HepG2 (cell line): ENCODE data around the gene RILPL1. TPM values are rescaled to one million over a fixed set of nuclear protein-coding genes. Genes with fewer than 3 reads are reported as not detected.

Experiments
- AHR ChIP-seq: IDR thresholded peaks from 2 replicates; pipeline ENCODE4 v1.6.1; 2018; ENCODE audit warnings: missing genetic modification reagents, missing compliant biosample characterization
- DNMT3B ChIP-seq: conservative IDR thresholded peaks from 2 replicates; pipeline ENCODE4 v1.6.1; 2016; ENCODE audit warnings: missing biosample characterization, control low read depth
- ESRRA ChIP-seq: sonication (generic); formaldehyde crosslinking; IDR thresholded peaks from 2 replicates; pipeline ENCODE4 v1.5.1; 2020; ENCODE audit warnings: mild to moderate bottlenecking, low read depth, missing genetic modification reagents
- FOXM1 ChIP-seq: sonication (generic); formaldehyde crosslinking; IDR thresholded peaks from 2 replicates; pipeline ENCODE4 v1.5.0; 2020; ENCODE audit warnings: missing genetic modification reagents
- HMG20B ChIP-seq: conservative IDR thresholded peaks from 2 replicates; pipeline ENCODE4 v1.6.1; 2016; ENCODE audit warnings: missing genetic modification reagents, missing compliant biosample characterization
- HNRNPLL ChIP-seq: fragments of 200-400 bp; formaldehyde crosslinking; IDR thresholded peaks from 2 replicates; pipeline ENCODE4 v1.6.1; 2017; ENCODE audit warnings: mild to moderate bottlenecking, low read depth, low read length; ENCODE audit not compliant: poor library complexity, severe bottlenecking
- HOXA3 ChIP-seq: sonication (generic); formaldehyde crosslinking; IDR thresholded peaks from 2 replicates; pipeline ENCODE4 v1.5.0; 2020; ENCODE audit warnings: missing genetic modification reagents
- MED8 ChIP-seq: sonication (generic); formaldehyde crosslinking; IDR thresholded peaks from 2 replicates; pipeline ENCODE4 v1.8.1; 2023; ENCODE audit warnings: mild to moderate bottlenecking, missing genetic modification reagents; ENCODE audit not compliant: insufficient replicate concordance
- MZF1 ChIP-seq: sonication (generic); formaldehyde crosslinking; IDR thresholded peaks from 2 replicates; pipeline ENCODE4 v1.8.1; 2023; ENCODE audit warnings: mild to moderate bottlenecking, missing genetic modification reagents, borderline replicate concordance
- POLR2A ChIP-seq, 2 experiments: IDR thresholded peaks; 2 replicates each; pipeline ENCODE4 v1.6.1; 2011; ENCODE audit warnings: low read depth in 2 of 2, low read length in 2 of 2, mild to moderate bottlenecking in 1 of 2, moderate library complexity in 1 of 2; ENCODE audit not compliant: insufficient read depth in 1 of 2
- RFX1 ChIP-seq: fragments of 450-650 bp; IDR thresholded peaks from 2 replicates; pipeline ENCODE4 v1.6.1; 2017
- SKI ChIP-seq: fragments of 450-650 bp; IDR thresholded peaks from one replicate; pipeline ENCODE4 v1.6.1; 2018; ENCODE audit warnings: mild to moderate bottlenecking; ENCODE audit not compliant: partially characterized antibody
- SUZ12 ChIP-seq: fragments of 150-350 bp; IDR thresholded peaks from 2 replicates; pipeline ENCODE4 v1.6.1; 2014; ENCODE audit warnings: low read depth, low read length
- TAF1 ChIP-seq: sonication (generic); formaldehyde crosslinking; IDR thresholded peaks from 2 replicates; pipeline ENCODE4 v1.4.0; 2020; ENCODE audit warnings: missing genetic modification reagents
- ZBTB20 ChIP-seq: sonication (generic); formaldehyde crosslinking; IDR thresholded peaks from 2 replicates; pipeline ENCODE4 v1.8.1; 2023; ENCODE audit warnings: missing genetic modification reagents, low read depth, mild to moderate bottlenecking, borderline replicate concordance
- ZFP90 ChIP-seq: sonication (generic); formaldehyde crosslinking; IDR thresholded peaks from 2 replicates; pipeline ENCODE4 v1.8.0; 2022; ENCODE audit warnings: missing genetic modification reagents, mild to moderate bottlenecking, inconsistent platforms, borderline replicate concordance
- ZNF224 ChIP-seq: sonication (generic); formaldehyde crosslinking; IDR thresholded peaks from 2 replicates; pipeline ENCODE4 v1.5.0; 2020; ENCODE audit warnings: mild to moderate bottlenecking, missing genetic modification reagents
- ZNF343 ChIP-seq: sonication (generic); formaldehyde crosslinking; IDR thresholded peaks from 2 replicates; pipeline ENCODE4 v1.4.0; 2020; ENCODE audit warnings: mild to moderate bottlenecking, missing genetic modification reagents
- ZNF430 ChIP-seq: sonication (generic); formaldehyde crosslinking; IDR thresholded peaks from 2 replicates; pipeline ENCODE4 v1.9.0; 2021; ENCODE audit warnings: mild to moderate bottlenecking, missing genetic modification reagents
- ZNF720 ChIP-seq: sonication (generic); formaldehyde crosslinking; IDR thresholded peaks from 2 replicates; pipeline ENCODE4 v1.4.0; 2020; ENCODE audit warnings: missing genetic modification reagents
- ZNF746 ChIP-seq: sonication (generic); formaldehyde crosslinking; IDR thresholded peaks from 2 replicates; pipeline ENCODE4 v1.8.0; 2022; ENCODE audit warnings: mild to moderate bottlenecking, missing genetic modification reagents
- ZNF83 ChIP-seq: sonication (generic); formaldehyde crosslinking; IDR thresholded peaks from 2 replicates; pipeline ENCODE4 v1.4.0; 2020; ENCODE audit warnings: missing genetic modification reagents, mild to moderate bottlenecking, borderline replicate concordance
- polyA plus RNA-seq, 8 experiments: library from polyadenylated mRNA; depleted of rRNA in 3 of 8; stranded (reverse) in 7 of 8; unstranded in 1 of 8; fragments of >200 nt; fragmentation: Illumina TruSeq in 4 of 8; extraction: Trizol in 4 of 8; gene quantifications; 2 replicates each; pipeline versions ENCODE4 v1.2.1 to v1.2.3, GENCODE V29; 2011 to 2016; ENCODE audit warnings: low read depth in 4 of 8, missing spikeins in 1 of 8, mixed read lengths in 1 of 8; ENCODE audit not compliant: insufficient read depth in 1 of 8
- total RNA-seq, 5 experiments: library from RNA; depleted of rRNA; stranded (reverse); fragments of >200 nt; fragmentation: Illumina TruSeq; extraction: Trizol; gene quantifications; 2 replicates each; pipeline ENCODE4 v1.2.3, GENCODE V29; 2016; ENCODE audit warnings: low read depth in 1 of 5
- TF ChIP-seq, protein P1 (sequence below): IDR thresholded peaks from 2 replicates; pipeline ENCODE4 v1.6.1; 2016; ENCODE audit warnings: low read depth, control low read depth
- TF ChIP-seq, protein P2 (sequence below): sonication (generic); formaldehyde crosslinking; IDR thresholded peaks from 2 replicates; pipeline ENCODE4 v1.8.0; 2022; ENCODE audit warnings: missing genetic modification reagents, mild to moderate bottlenecking, inconsistent platforms, borderline replicate concordance
- TF ChIP-seq, protein P3 (sequence below): sonication (generic); formaldehyde crosslinking; IDR thresholded peaks from 2 replicates; pipeline ENCODE4 v1.4.0; 2020; ENCODE audit warnings: missing genetic modification reagents
- TF ChIP-seq, protein P4 (sequence below): sonication (generic); formaldehyde crosslinking; IDR thresholded peaks from 2 replicates; pipeline ENCODE4 v1.5.0; 2020; ENCODE audit warnings: missing genetic modification reagents

RILPL1 gene
- total and polyA plus RNA-seq, 2 of the 13 experiments (the other 11 are each of a cell fraction or from before 2014, with no cell fraction given): 5.8 to 28.4 TPM

DNA sequence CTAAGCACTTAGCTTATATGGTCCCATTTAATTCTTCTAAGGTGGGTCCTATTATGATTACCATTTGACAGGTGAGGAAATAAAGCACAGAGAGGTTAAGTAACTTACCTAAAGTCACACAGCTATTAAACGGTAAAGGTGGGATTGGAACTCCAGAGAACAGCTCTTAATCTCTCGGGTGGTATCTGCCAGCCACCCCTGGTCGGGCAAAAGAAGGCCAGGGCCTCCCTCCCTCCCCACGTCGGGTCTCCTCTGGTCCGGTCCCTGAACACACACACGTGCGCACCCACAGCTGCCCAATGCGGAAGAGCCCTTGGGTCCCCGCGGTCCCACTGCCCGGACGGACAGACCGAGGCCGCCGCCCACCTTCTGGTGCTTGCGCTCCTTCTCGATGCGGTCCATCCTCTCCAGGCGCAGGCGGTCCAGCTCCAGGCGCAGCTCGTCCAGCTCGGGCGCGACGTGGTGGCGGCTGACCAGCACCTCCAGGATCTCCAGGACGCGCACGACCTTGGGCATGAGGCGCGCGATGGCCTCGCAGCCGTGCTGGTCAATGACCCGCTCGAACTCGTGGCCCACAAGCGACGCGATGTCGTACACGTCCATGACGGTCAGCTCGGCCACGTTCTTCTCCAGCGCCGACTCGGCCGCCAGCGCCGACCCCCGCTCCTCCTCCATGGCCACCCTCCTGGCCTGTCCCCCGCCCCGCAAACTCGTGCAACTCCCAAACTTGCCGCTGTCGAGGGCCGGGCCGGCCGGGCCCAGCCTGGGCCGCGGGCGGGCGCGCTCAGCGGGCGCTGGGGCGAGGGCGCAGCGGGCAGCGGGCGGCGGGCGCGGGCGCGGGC is 490 bp downstream of the RILPL1 start (continued):
- TF ChIP-seq HMG20B (CRISPR knock-in tag) (0 out of 2 replicates have a peak, but pooled peaks have one; percentile 6), ESRRA (CRISPR knock-in tag) (peak; percentile 81; the same call in 1 of the 2 replicates), ZBTB20 (CRISPR knock-in tag) (peak; percentile 82; the same call in 1 of the 2 replicates), POLR2A (IDR thresholded peaks at IDR 0.05; ENCODE audit: insufficient read depth in 1 of 2, low read depth in 2 of 2, low read length in 2 of 2) (peak; percentile 51 to 68), SKI (no peak), ZFP90 (peak; percentile 72), ZNF83 (CRISPR knock-in tag) (0 out of 2 replicates have a peak, but pooled peaks have one; percentile 82), SUZ12 (no peak), ZNF430 (CRISPR knock-in tag) (peak; percentile 79; the same call in 1 of the 2 replicates), MED8 (CRISPR knock-in tag) (peak; percentile 51), HNRNPLL (peak; percentile 59), ZNF720 (CRISPR knock-in tag) (no peak), RFX1 (no peak), ZNF343 (peak; percentile 82; the same call in 1 of the 2 replicates), FOXM1 (CRISPR knock-in tag) (peak; percentile 83; the same call in 1 of the 2 replicates), TAF1 (CRISPR knock-in tag) (peak; percentile 60), AHR (CRISPR knock-in tag) (peak; percentile 88; the same call in 1 of the 2 replicates), ZNF746 (CRISPR knock-in tag) (peak; percentile 24; the same call in 1 of the 2 replicates), ZNF224 (CRISPR knock-in tag) (no peak), HOXA3 (peak; percentile 86), MZF1 (CRISPR knock-in tag) (0 out of 2 replicates have a peak, but pooled peaks have one; percentile 48), DNMT3B (CRISPR knock-in tag) (no peak)
- TF ChIP-seq, protein P1, sequence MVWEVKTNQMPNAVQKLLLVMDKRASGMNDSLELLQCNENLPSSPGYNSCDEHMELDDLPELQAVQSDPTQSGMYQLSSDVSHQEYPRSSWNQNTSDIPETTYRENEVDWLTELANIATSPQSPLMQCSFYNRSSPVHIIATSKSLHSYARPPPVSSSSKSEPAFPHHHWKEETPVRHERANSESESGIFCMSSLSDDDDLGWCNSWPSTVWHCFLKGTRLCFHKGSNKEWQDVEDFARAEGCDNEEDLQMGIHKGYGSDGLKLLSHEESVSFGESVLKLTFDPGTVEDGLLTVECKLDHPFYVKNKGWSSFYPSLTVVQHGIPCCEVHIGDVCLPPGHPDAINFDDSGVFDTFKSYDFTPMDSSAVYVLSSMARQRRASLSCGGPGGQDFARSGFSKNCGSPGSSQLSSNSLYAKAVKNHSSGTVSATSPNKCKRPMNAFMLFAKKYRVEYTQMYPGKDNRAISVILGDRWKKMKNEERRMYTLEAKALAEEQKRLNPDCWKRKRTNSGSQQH (CRISPR knock-in tag): 0 out of 2 replicates have a peak, but pooled peaks have one; percentile 46
- TF ChIP-seq, protein P2, sequence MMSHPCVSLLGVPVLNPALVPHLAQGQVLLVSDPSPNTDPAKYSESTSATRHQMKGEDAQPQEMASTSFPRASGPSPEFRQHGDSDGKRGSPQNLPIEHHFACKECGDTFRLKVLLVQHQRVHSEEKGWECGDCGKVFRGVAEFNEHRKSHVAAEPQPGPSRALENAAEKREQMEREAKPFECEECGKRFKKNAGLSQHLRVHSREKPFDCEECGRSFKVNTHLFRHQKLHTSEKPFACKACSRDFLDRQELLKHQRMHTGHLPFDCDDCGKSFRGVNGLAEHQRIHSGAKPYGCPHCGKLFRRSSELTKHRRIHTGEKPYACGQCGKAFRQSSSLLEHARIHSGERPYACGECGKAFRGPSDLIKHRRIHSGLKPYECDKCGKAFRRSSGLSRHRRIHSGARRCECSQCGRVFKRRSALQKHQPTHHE (CRISPR knock-in tag): 0 out of 2 replicates have a peak, but pooled peaks have one; percentile 55
- TF ChIP-seq, protein P3, sequence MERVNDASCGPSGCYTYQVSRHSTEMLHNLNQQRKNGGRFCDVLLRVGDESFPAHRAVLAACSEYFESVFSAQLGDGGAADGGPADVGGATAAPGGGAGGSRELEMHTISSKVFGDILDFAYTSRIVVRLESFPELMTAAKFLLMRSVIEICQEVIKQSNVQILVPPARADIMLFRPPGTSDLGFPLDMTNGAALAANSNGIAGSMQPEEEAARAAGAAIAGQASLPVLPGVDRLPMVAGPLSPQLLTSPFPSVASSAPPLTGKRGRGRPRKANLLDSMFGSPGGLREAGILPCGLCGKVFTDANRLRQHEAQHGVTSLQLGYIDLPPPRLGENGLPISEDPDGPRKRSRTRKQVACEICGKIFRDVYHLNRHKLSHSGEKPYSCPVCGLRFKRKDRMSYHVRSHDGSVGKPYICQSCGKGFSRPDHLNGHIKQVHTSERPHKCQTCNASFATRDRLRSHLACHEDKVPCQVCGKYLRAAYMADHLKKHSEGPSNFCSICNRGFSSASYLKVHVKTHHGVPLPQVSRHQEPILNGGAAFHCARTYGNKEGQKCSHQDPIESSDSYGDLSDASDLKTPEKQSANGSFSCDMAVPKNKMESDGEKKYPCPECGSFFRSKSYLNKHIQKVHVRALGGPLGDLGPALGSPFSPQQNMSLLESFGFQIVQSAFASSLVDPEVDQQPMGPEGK (CRISPR knock-in tag): 0 out of 2 replicates have a peak, but pooled peaks have one; percentile 44
- TF ChIP-seq, protein P4, sequence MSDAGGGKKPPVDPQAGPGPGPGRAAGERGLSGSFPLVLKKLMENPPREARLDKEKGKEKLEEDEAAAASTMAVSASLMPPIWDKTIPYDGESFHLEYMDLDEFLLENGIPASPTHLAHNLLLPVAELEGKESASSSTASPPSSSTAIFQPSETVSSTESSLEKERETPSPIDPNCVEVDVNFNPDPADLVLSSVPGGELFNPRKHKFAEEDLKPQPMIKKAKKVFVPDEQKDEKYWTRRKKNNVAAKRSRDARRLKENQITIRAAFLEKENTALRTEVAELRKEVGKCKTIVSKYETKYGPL (CRISPR knock-in tag): no peak
